B cell (primary cell): ENCODE data around the gene SPPL2B. TPM values are rescaled to one million over a fixed set of nuclear protein-coding genes. Genes with fewer than 3 reads are reported as not detected.
A peak's percentile ranks its signal among the peaks of the same experiment; 100 is the strongest.

Experiments used
- ATAC-seq: fragments of 200-7000 bp; cut with Tn5 transposase; one replicate; pipeline ENCODE4 v1.10.0; 2021; ENCODE audit warnings: low read depth, mild to moderate bottlenecking, moderate number of reproducible peaks, moderate library complexity
- CTCF ChIA-PET: fragments of 350-600 bp; sonication (Branson Sonifier 250); formaldehyde crosslinking; loops from one replicate; lab custom pipeline; 2021; ENCODE audit warnings: antibody characterized with exemption, inconsistent platforms; lab: Charles Lee
- POLR2A ChIA-PET: fragments of 350-600 bp; sonication (Branson Sonifier 250); formaldehyde crosslinking; loops from one replicate; lab custom pipeline; 2021; ENCODE audit warnings: antibody characterized with exemption; lab: Charles Lee
- DNase-seq: peaks from one replicate; pipeline ENCODE4 v3.0.0; 2013
- H2AFZ ChIP-seq: 2 replicates; pipeline ENCODE4 v1.6.1; 2012; ENCODE audit warnings: mild to moderate bottlenecking, low read depth, low read length; ENCODE audit not compliant: insufficient read depth, poor library complexity, severe bottlenecking
- H3K27ac ChIP-seq, 2 donors: 1 replicate in 1 of 2; 2 replicates in 1 of 2; pipeline ENCODE4 v1.5.1; 2012 to 2013; ENCODE audit warnings: low read length in 2 of 2, mild to moderate bottlenecking in 2 of 2, moderate library complexity in 1 of 2
- H3K27me3 ChIP-seq, 4 experiments: fragments of 200-600 bp in 1 of 4; sonication (generic) in 1 of 4; replicated peaks in 1 of 4; 1 replicate in 2 of 4; 2 replicates in 2 of 4; pipeline versions ENCODE4 v1.6.1 to v1.7.0; 2013 to 2016; ENCODE audit warnings: low read length in 3 of 4, mild to moderate bottlenecking in 2 of 4, mixed read lengths in 1 of 4, moderate library complexity in 1 of 4; ENCODE audit not compliant: insufficient read depth in 4 of 4, control insufficient read depth in 3 of 4; ENCODE audit errors: control extremely low read depth in 1 of 4
- H3K36me3 ChIP-seq, 2 experiments: replicated peaks in 1 of 2; 1 replicate in 1 of 2; 2 replicates in 1 of 2; pipeline versions ENCODE4 v1.6.1 to v1.7.1; 2013; ENCODE audit warnings: low read length in 1 of 2; ENCODE audit not compliant: insufficient read depth in 2 of 2, control insufficient read depth in 1 of 2; ENCODE audit errors: control extremely low read depth in 1 of 2, extremely low read depth in 1 of 2
- H3K4me1 ChIP-seq, 2 donors: fragments of 200-600 bp in 1 of 2; sonication (generic) in 1 of 2; 1 replicate in 1 of 2; 2 replicates in 1 of 2; pipeline versions ENCODE4 v1.5.1 to v1.6.1; 2013 to 2017; ENCODE audit warnings: low read length in 2 of 2; ENCODE audit not compliant: control insufficient read depth in 2 of 2, insufficient read depth in 2 of 2
- H3K4me2 ChIP-seq: replicated peaks from 2 replicates; pipeline ENCODE3; 2012; ENCODE audit warnings: mild to moderate bottlenecking, low read depth, low read length; ENCODE audit not compliant: poor library complexity, severe bottlenecking
- H3K4me3 ChIP-seq, 5 experiments: fragments of 200-600 bp in 1 of 5; sonication (generic) in 1 of 5; 1 replicate in 3 of 5; 2 replicates in 2 of 5; pipeline versions ENCODE4 v1.5.1 to v1.7.0; 2011 to 2016; ENCODE audit warnings: low read length in 4 of 5, mild to moderate bottlenecking in 4 of 5, low read depth in 2 of 5, control low read depth in 1 of 5, moderate library complexity in 1 of 5; ENCODE audit not compliant: insufficient read depth in 1 of 5; ENCODE audit errors: control extremely low read depth in 1 of 5, extremely low read depth in 1 of 5
- H3K79me2 ChIP-seq: fragments of 200-600 bp; sonication (generic); one replicate; pipeline ENCODE4 v1.6.0; 2016; ENCODE audit warnings: low read length; ENCODE audit not compliant: control insufficient read depth, insufficient read depth
- H3K9ac ChIP-seq: fragments of 200-600 bp; sonication (generic); 2 replicates; pipeline ENCODE4 v1.6.1; 2017; ENCODE audit warnings: mild to moderate bottlenecking, low read length, moderate library complexity
- H3K9me3 ChIP-seq, 3 donors: one replicate each; pipeline versions ENCODE4 v1.6.1 to v1.7.1; 2013; ENCODE audit warnings: low read length in 2 of 3; ENCODE audit not compliant: control insufficient read depth in 2 of 3, insufficient read depth in 1 of 3; ENCODE audit errors: control extremely low read depth in 1 of 3
- H4K20me1 ChIP-seq: 2 replicates; pipeline ENCODE4 v1.6.0; 2012; ENCODE audit warnings: mild to moderate bottlenecking, low read length; ENCODE audit not compliant: insufficient read depth, control insufficient read depth, poor library complexity, severe bottlenecking
- H3K27ac Mint-ChIP-seq: one replicate; pipeline ENCODE4 v1.8.0; 2021; ENCODE audit warnings: mixed read lengths
- H3K27me3 Mint-ChIP-seq: one replicate; pipeline ENCODE4 v1.8.0; 2021; ENCODE audit warnings: mixed read lengths
- H3K4me1 Mint-ChIP-seq: one replicate; pipeline ENCODE4 v1.8.0; 2021; ENCODE audit warnings: mixed read lengths
- H3K4me3 Mint-ChIP-seq: one replicate; pipeline ENCODE4 v1.8.0; 2021; ENCODE audit warnings: mixed read lengths
- H3K9me3 Mint-ChIP-seq: one replicate; pipeline ENCODE4 v1.8.0; 2022; ENCODE audit warnings: mixed read lengths; ENCODE audit not compliant: insufficient read depth
- EZH2 ChIP-seq: IDR thresholded peaks from 2 replicates; pipeline ENCODE4 v1.6.1; 2012; ENCODE audit warnings: borderline replicate concordance, low read depth, mild to moderate bottlenecking, moderate library complexity, low read length; ENCODE audit not compliant: insufficient read depth, poor library complexity, severe bottlenecking
- WGBS: methylation state at CpG from one replicate; pipeline ENCODE4 v1.1.5; 2013; ENCODE audit warnings: missing lambda C conversion rate; ENCODE audit not compliant: insufficient coverage; 5-methylcytosine and 5-hydroxymethylcytosine counted together
- intact Hi-C: fragments of 100-400 bp; cut with micrococcal nuclease; formaldehyde crosslinking; loops from one replicate; pipeline ENCODE4 v1.10.0; 2022
- polyA plus RNA-seq: library from polyadenylated mRNA; depleted of rRNA; stranded (reverse); fragments of >200 nt; gene quantifications from 2 replicates; pipeline ENCODE4 v1.2.3, GENCODE V29; 2012
- total RNA-seq, 2 donors: library from RNA; stranded (reverse); fragments of 120-200 nt in 1 of 2; gene quantifications; 1 replicate in 1 of 2; 2 replicates in 1 of 2; pipeline versions ENCODE4 v1.2.3 to v1.2.4, GENCODE V29; 2013 to 2022
- TF ChIP-seq, protein P1 (sequence below): fragments of 200-600 bp; IDR thresholded peaks from one replicate; pipeline ENCODE4 v1.8.0; 2022; ENCODE audit warnings: antibody characterized with exemption, mild to moderate bottlenecking

SPPL2B gene
- total and polyA plus RNA-seq, 2 donors (not counting 1 experiment from before 2014, with no cell fraction given): 415 to 479 TPM

GRCh38 chr19:2307518-2308012 lies 20.9 kb upstream of the SPPL2B start:
- H3K27ac Mint-ChIP-seq: no peak overlapping the region
- CTCF ChIA-PET: interaction anchor here (1.0 kb wide), 1 partner anchor 20 kb away, joined by 3 read pairs; no protein-coding TSS in a partner anchor

GRCh38 chr19:2308114-2308556 lies 20.3 kb upstream of the SPPL2B start, which contains the start of gene LINGO3:
Gene LINGO3 (minus strand): TSS chr19:2308154. CDS start chr19:2291776, 16,378 bp downstream.
- peak; percentile 64 for DNase-seq
- no peak for TF ChIP-seq EZH2
- TF ChIP-seq, protein P1, sequence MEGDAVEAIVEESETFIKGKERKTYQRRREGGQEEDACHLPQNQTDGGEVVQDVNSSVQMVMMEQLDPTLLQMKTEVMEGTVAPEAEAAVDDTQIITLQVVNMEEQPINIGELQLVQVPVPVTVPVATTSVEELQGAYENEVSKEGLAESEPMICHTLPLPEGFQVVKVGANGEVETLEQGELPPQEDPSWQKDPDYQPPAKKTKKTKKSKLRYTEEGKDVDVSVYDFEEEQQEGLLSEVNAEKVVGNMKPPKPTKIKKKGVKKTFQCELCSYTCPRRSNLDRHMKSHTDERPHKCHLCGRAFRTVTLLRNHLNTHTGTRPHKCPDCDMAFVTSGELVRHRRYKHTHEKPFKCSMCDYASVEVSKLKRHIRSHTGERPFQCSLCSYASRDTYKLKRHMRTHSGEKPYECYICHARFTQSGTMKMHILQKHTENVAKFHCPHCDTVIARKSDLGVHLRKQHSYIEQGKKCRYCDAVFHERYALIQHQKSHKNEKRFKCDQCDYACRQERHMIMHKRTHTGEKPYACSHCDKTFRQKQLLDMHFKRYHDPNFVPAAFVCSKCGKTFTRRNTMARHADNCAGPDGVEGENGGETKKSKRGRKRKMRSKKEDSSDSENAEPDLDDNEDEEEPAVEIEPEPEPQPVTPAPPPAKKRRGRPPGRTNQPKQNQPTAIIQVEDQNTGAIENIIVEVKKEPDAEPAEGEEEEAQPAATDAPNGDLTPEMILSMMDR: no peak
- H3K4me1 Mint-ChIP-seq: peaks cover 30% of the 10 kb centered on the region

More at GRCh38 chr19:2307518-2308012, 20.9 kb upstream of the SPPL2B start:
- Histone ChIP-seq H3K9ac (peak overlapping the region; percentile 51), H3K79me2 (peaks cover 32% of the 10 kb centered on the region), H3K27ac (no peak overlapping the region), H3K4me3 (peak overlapping the region in 4 of 5 experiments; percentile 21 to 49 (median 44)), H4K20me1 (no peaks in the 10 kb centered on the region), H3K36me3 (no peaks in the 10 kb centered on the region), H3K4me1 (peaks cover 38 to 43% of the 10 kb centered on the region in 2 donors), H3K27me3 (peaks cover 0 to 49% (median 18%) of the 10 kb centered on the region in 4 experiments), H3K4me2 (peak overlapping the region; percentile 90), H2AFZ (peak overlapping the region; percentile 27), H3K9me3 (peaks cover 0 to 10% (median 0%) of the 10 kb centered on the region in 3 donors)
- peaks cover 32% of the 10 kb centered on the region for H3K4me1 Mint-ChIP-seq
- peak overlapping the region; percentile 56 for H3K4me3 Mint-ChIP-seq
- no peaks in the 10 kb centered on the region for H3K9me3 Mint-ChIP-seq
- peaks cover 12% of the 10 kb centered on the region for H3K27me3 Mint-ChIP-seq
- no peak for ATAC-seq
- intact Hi-C loops: no loop called here
- TF ChIP-seq, protein P1: no peak
- no peak for TF ChIP-seq EZH2
- POLR2A ChIA-PET: interaction anchor here (0.6 to 3.8 kb wide), 5 partner anchors 9 to 24 kb away, joined by 3 to 14 read pairs (median 4); no protein-coding TSS in a partner anchor
- WGBS: 24% methylated on average over 31 of the region's 33 CpGs
- DNase-seq: no peak

More at GRCh38 chr19:2308114-2308556, 20.3 kb upstream of the SPPL2B start, which contains the start of gene LINGO3:
- no peaks in the 10 kb centered on the region for H3K9me3 Mint-ChIP-seq
- H3K27ac ChIP-seq: no peak within 1 kb of the TSS
- H3K9me3 ChIP-seq: peaks cover 0 to 12% (median 0%) of the 10 kb centered on the region in 3 donors
- peak; percentile 37 for ATAC-seq
- POLR2A ChIA-PET: interaction anchor here (0.6 to 3.8 kb wide), 5 partner anchors 9 to 86 kb away, joined by 3 to 18 read pairs (median 6); no protein-coding TSS in a partner anchor
- CTCF ChIA-PET: interaction anchor here (1.3 kb wide), 1 partner anchor 55 kb away, joined by 3 read pairs; no protein-coding TSS in a partner anchor
- H3K27me3 ChIP-seq: peaks cover 0 to 53% (median 18%) of the 10 kb centered on the region in 4 experiments
- peak within 1 kb of the TSS; percentile 78 for H3K4me3 Mint-ChIP-seq
- H3K27me3 Mint-ChIP-seq: peaks cover 12% of the 10 kb centered on the region
- peak within 1 kb of the TSS; percentile 90 for H3K4me2 ChIP-seq
- peaks cover 32% of the 10 kb centered on the region for H3K79me2 ChIP-seq
- no peaks in the 10 kb centered on the region for H4K20me1 ChIP-seq
- 6% methylated on average over 63 of the region's 63 CpGs for WGBS
- peak within 1 kb of the TSS in 4 of 5 experiments; percentile 28 to 57 (median 46) for H3K4me3 ChIP-seq
- H2AFZ ChIP-seq: peak within 1 kb of the TSS; percentile 27
- H3K9ac ChIP-seq: peak within 1 kb of the TSS; percentile 51
- intact Hi-C loops: no loop called here
- H3K4me1 ChIP-seq: peaks cover 38 to 42% of the 10 kb centered on the region in 2 donors
- no peaks in the 10 kb centered on the region for H3K36me3 ChIP-seq
- peak within 1 kb of the TSS; percentile 85 for H3K27ac Mint-ChIP-seq
